HG03575 (cell line): ENCODE results near the gene IL17D.
"Not testable (repeated sequence)": the region's sequence is repeated elsewhere in the genome, so short reads cannot be mapped to it uniquely, and the experiment has no call there.

Experiments
- ATAC-seq: cut with Tn5 transposase; IDR thresholded peaks from one replicate; pipeline ENCODE4 v1.9.1; 2021; ENCODE audit not compliant: unreplicated experiment, insufficient number of reproducible peaks, low FRiP score; ENCODE audit errors: extremely low read depth

Gene IL17D

DNA sequence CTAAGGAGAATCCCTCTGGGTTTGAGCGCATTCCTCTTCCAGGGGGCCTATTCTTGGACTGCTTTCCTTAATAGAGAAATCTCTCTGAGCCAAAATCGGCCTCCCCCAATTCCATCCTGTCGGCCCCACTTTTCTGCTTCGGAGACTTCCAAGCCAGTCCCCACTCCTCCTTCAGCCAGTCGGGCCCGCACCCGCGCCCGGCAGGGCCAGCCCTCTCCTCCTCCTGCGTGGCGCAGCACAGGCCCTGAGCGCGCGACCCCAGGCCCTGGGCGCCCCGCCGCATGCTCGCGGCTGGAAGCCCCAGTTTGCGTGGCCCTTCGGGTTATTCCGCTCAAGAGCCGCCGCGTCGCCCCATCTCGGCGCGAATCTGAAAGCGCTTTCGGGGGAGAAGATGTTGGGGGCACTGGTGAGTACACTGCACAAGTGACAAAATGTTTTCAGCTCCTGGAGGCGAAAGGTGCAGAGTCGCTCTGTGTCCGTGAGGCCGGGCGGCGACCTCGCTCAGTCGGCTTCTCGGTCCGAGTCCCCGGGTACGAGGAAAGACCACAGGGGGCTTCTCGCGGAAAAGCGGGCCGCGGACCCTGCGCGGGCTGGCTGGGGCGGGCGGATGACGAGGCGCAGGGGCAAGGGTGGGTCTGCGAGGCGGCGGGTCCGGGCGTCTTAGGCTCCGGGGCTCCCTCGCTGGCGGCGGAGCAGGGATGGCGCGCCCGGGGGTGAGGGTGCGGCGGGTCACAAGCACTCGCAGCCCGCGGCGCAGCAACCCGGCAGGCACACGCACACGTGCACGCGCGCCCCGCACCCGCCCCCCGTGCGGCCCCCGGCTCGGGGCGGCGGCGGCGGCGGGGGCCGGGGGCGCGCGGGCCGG, at the start of gene IL17D:
TSS of gene IL17D (plus strand) at position 785 of the 865 bp plus-strand sequence. CDS start 303 bp downstream, outside the sequence.
- ATAC-seq, result no peak

GRCh38 chr13:20654156-20654555, 49.3 kb upstream of the IL17D start:
- no peak for ATAC-seq

GRCh38 chr13:20658451-20659040, 45.0 kb upstream of the IL17D start:
- ATAC-seq, result no peak

GRCh38 chr13:20664351-20664750, 39.1 kb upstream of the IL17D start:
- ATAC-seq, result no peak

- ATAC-seq, result no peak
Observed at GRCh38 chr13:20666948-20667347, 36.6 kb upstream of the IL17D start.

DNA sequence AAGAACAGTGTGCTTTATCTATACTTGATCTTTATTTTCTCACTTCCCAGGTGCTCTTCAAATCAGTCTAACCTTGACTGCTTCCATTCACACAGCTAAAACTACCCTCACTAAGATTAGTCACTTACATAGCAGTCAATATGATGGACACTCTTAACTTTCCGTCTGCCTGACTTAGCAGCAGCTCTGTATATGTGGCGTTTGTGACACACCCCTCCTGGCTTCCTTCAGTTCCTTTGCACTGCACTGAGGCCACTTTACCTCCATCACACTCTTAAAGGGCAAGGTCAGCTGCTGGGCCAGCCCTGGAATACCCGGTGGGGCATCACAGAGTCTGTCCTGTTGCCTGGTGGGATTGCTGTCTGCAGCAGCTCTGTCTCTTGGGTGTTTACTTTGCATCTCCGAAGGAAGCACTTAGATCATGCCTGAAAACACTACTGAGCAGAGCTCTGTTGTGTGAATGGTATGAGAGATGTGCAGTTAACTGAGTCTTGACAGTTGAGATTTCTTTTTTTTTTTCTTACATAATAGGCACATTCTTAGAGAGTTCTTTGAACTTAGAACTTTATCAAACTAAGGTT, 35.6 kb upstream of the IL17D start:
- no peak for ATAC-seq

GRCh38 chr13:20669162-20669561, 34.3 kb upstream of the IL17D start:
- no peak for ATAC-seq

GRCh38 chr13:20671789-20672188, 31.7 kb upstream of the IL17D start:
- no peak for ATAC-seq

- no peak for ATAC-seq
Observed at GRCh38 chr13:20672772-20673171, 30.7 kb upstream of the IL17D start.

DNA sequence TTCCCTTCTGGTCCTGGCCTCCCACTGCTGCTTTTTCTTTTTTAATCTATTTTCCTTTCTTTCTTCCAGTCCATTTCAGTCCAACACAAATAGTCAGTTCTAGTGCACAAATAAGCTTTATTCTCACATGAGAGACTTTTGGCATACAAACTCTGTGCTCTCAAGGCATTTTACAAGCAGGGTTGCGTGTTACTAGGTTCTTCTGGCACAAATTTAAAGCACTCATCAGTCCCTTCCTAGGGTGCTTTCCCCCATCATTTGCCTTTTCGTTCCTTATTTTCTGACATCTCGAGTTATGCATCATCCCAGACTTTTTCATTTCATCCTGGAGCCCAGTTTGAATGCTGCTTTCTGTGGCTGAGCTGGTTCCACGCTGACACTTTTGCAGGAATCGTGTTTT, 29.8 kb upstream of the IL17D start:
- ATAC-seq, result no peak

DNA sequence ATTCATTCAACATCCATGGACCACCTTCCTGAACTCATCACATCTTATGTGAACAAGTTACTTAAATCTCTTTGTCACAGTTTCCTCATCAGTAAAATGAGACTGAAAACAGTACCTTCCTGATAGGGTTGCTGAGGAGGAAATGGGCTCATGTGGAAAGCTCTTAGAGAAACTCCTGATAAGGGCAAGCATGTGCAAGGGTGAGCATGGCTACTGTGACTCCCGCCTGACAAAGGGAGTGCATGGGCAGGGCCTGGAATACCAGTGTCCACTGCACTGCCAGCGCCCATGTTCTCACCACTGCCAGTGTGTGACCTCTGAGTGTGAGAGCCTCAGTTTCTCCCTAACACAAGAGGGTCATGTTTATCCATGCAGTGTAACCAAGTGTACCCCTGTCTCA, 27.3 kb upstream of the IL17D start:
- ATAC-seq, result no peak

GRCh38 chr13:20678606-20679005, 24.9 kb upstream of the IL17D start:
- not testable (repeated sequence) for ATAC-seq

GRCh38 chr13:20679879-20680278, 23.6 kb upstream of the IL17D start:
- ATAC-seq, result no peak

DNA sequence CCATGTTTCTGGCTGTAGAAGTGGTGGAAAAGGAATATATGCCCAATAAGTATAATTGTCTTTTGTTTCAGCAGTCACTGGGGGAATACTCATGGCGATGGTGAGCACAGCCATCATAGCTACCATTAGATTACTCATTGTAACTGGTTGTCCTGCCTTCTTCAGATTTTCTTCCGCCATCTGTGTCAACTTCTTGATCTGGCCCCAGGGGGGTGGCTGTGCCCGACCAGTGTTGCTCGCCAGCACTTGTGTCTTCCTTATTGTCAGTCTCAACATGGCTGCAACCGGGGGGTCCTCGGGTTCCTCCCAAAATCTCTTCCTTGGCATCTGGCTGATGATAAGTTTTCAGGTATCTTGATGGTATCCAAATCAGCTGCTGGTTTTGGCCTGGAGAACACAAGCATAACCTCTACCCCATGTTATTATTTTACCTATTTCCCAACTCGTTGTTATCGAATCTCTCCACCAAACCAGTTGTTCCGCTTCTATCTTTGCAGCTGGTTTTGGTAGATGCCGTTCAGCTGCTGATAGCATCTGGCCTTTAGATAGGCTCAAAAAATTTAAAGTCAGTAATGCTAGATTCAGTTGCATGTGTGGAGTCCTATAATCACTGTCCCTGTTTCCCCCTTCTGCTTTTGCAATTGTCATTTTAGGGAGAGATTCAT, 23.0 kb upstream of the IL17D start:
- ATAC-seq, result no peak

GRCh38 chr13:20681481-20681880, 22.0 kb upstream of the IL17D start:
- ATAC-seq, result not testable (repeated sequence)

DNA sequence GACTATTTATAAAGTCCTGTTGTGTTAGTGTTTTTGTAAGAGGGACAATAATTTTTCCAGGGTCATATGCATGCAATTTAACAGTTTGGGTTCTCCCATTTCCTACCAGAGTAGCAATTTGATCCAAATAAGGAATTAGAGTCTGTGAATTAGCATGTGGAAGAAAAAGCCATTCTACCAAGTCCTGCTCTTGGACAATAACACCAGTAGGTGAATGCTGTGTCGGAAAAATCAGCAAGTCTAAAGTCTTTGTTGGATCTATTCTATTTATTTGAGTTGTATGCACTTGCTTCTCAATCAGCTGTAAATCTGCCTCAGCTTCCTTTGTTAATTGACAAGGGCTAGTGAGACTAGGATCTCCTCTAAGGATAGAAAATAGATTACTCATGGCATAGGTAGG, 21.4 kb upstream of the IL17D start:
- ATAC-seq, result no peak

- no peak for ATAC-seq
Observed at GRCh38 chr13:20684041-20684440, 19.5 kb upstream of the IL17D start.

GRCh38 chr13:20684546-20684945, 19.0 kb upstream of the IL17D start:
- ATAC-seq, result no peak

- ATAC-seq, result no peak
Observed at GRCh38 chr13:20685092-20685491, 18.4 kb upstream of the IL17D start.

DNA sequence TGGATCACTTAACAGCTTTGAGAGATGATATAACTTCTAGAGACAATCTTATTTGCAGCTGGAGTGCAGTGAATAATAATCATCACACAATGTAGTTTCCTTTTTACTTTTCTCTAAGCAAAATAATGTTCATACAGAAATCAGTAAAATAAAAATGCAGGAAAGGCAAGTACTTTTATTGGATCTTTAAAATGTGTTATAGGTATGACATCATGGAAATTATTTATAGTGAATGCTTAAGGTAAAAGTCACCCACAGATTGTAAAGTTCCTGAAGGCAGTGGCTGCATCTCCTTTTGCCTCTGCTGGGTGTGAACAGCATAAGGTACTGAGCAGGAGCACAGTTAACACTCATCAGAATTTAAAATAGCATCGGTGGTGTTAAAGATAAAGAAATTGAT, 17.3 kb upstream of the IL17D start:
- ATAC-seq, result no peak
